Liver (tissue), 9 donors: Measurements from ENCODE around the gene PDGFC. TPM values are rescaled to one million over a fixed set of nuclear protein-coding genes. Genes with fewer than 3 reads are reported as not detected.

ENCODE experiments used
- DNase-seq: peaks from one replicate; pipeline ENCODE4 v3.0.0-alpha.2; 2017; ENCODE audit warnings: low spot score
- H3K27ac ChIP-seq, 2 donors: one replicate each; pipeline ENCODE4 v1.7.0; 2013; ENCODE audit warnings: inconsistent platforms in 2 of 2, low read length in 2 of 2, control low read depth in 1 of 2, low read depth in 1 of 2, mild to moderate bottlenecking in 1 of 2
- H3K27me3 ChIP-seq, 4 donors: one replicate each; pipeline versions ENCODE4 v1.6.1 to v1.7.0; 2013; ENCODE audit warnings: low read length in 3 of 4, inconsistent platforms in 1 of 4, mild to moderate bottlenecking in 1 of 4, moderate library complexity in 1 of 4; ENCODE audit not compliant: control insufficient read depth in 4 of 4, insufficient read depth in 4 of 4
- H3K36me3 ChIP-seq, 4 donors: one replicate each; pipeline versions ENCODE4 v1.6.1 to v1.7.0; 2013; ENCODE audit warnings: low read length in 3 of 4, mild to moderate bottlenecking in 3 of 4, low read depth in 1 of 4, moderate library complexity in 1 of 4; ENCODE audit not compliant: control insufficient read depth in 4 of 4, insufficient read depth in 3 of 4
- H3K4me1 ChIP-seq, 4 donors: one replicate each; pipeline versions ENCODE4 v1.6.1 to v1.7.0; 2013; ENCODE audit warnings: low read length in 3 of 4, mild to moderate bottlenecking in 3 of 4, moderate library complexity in 1 of 4; ENCODE audit not compliant: control insufficient read depth in 4 of 4, insufficient read depth in 4 of 4
- H3K4me3 ChIP-seq, 3 donors: one replicate each; pipeline versions ENCODE4 v1.6.1 to v1.7.0; 2013; ENCODE audit warnings: low read length in 3 of 3, control low read depth in 1 of 3, low read depth in 1 of 3, mild to moderate bottlenecking in 1 of 3
- H3K9ac ChIP-seq, 2 donors: one replicate each; pipeline ENCODE4 v1.7.0; 2013; ENCODE audit warnings: low read length in 2 of 2, mild to moderate bottlenecking in 2 of 2, moderate library complexity in 2 of 2, control low read depth in 1 of 2, low read depth in 1 of 2
- H3K9me3 ChIP-seq, 4 donors: one replicate each; pipeline versions ENCODE4 v1.6.1 to v1.7.0; 2013; ENCODE audit warnings: low read length in 3 of 4; ENCODE audit not compliant: control insufficient read depth in 4 of 4
- ATF3 ChIP-seq: IDR thresholded peaks from 2 replicates; pipeline ENCODE4 v1.6.1; 2016; ENCODE audit warnings: antibody characterized with exemption
- CTCF ChIP-seq: fragments of 150-350 bp; IDR thresholded peaks from 2 replicates; pipeline ENCODE4 v1.5.1; 2017; ENCODE audit warnings: improper control_type of control experiment, low read depth, low read length; ENCODE audit not compliant: missing input control
- EGR1 ChIP-seq, 2 donors: IDR thresholded peaks; 2 replicates each; pipeline ENCODE4 v1.6.1; 2016 to 2018; ENCODE audit warnings: antibody characterized with exemption in 2 of 2, low read depth in 2 of 2
- FOXA1 ChIP-seq: IDR thresholded peaks from 2 replicates; pipeline ENCODE4 v1.6.1; 2016; ENCODE audit warnings: antibody characterized with exemption
- FOXA2 ChIP-seq: IDR thresholded peaks from 2 replicates; pipeline ENCODE4 v1.6.1; 2016; ENCODE audit warnings: antibody characterized with exemption
- HNF4A ChIP-seq, 2 donors: conservative IDR thresholded peaks; 2 replicates each; pipeline ENCODE4 v1.6.1; 2016; ENCODE audit warnings: antibody characterized with exemption in 2 of 2, mild to moderate bottlenecking in 2 of 2
- HNF4G ChIP-seq: IDR thresholded peaks from 2 replicates; pipeline ENCODE4 v1.6.1; 2016; ENCODE audit warnings: antibody characterized with exemption
- JUND ChIP-seq, 2 donors: IDR thresholded peaks; 2 replicates each; pipeline ENCODE4 v1.6.1; 2016; ENCODE audit warnings: antibody characterized with exemption in 2 of 2
- MAX ChIP-seq: IDR thresholded peaks from 2 replicates; pipeline ENCODE4 v1.6.1; 2016; ENCODE audit warnings: antibody characterized with exemption
- NR2F2 ChIP-seq: IDR thresholded peaks from 2 replicates; pipeline ENCODE4 v1.6.1; 2016; ENCODE audit warnings: antibody characterized with exemption
- RAD21 ChIP-seq, 2 donors: IDR thresholded peaks; 2 replicates each; pipeline ENCODE4 v1.6.1; 2016; ENCODE audit warnings: antibody characterized with exemption in 2 of 2, mild to moderate bottlenecking in 2 of 2
- REST ChIP-seq: IDR thresholded peaks from 2 replicates; pipeline ENCODE4 v1.6.1; 2016; ENCODE audit warnings: antibody characterized with exemption, mild to moderate bottlenecking
- RXRA ChIP-seq, 2 donors: IDR thresholded peaks; 2 replicates each; pipeline ENCODE4 v1.6.1; 2017 to 2018; ENCODE audit warnings: antibody characterized with exemption in 2 of 2, mild to moderate bottlenecking in 1 of 2
- SP1 ChIP-seq: IDR thresholded peaks from 2 replicates; pipeline ENCODE4 v1.6.1; 2018; ENCODE audit warnings: antibody characterized with exemption, mild to moderate bottlenecking
- TAF1 ChIP-seq: conservative IDR thresholded peaks from 2 replicates; pipeline ENCODE4 v1.6.1; 2016; ENCODE audit warnings: antibody characterized with exemption, mild to moderate bottlenecking
- YY1 ChIP-seq: IDR thresholded peaks from 2 replicates; pipeline ENCODE4 v1.6.1; 2016; ENCODE audit warnings: antibody characterized with exemption, mild to moderate bottlenecking
- ZBTB33 ChIP-seq: IDR thresholded peaks from 2 replicates; pipeline ENCODE4 v1.6.1; 2016; ENCODE audit warnings: antibody characterized with exemption
- WGBS: extraction: QIAGEN DNeasy Blood & Tissue Kit; methylation state at CpG from one replicate; pipeline ENCODE4 v1.1.7; 2013; 5-methylcytosine and 5-hydroxymethylcytosine counted together
- polyA plus RNA-seq, 2 donors: library from polyadenylated mRNA; stranded (reverse) in 1 of 2; unstranded in 1 of 2; fragments of 200-250 nt in 1 of 2; fragments of >200 nt in 1 of 2; fragmentation: Nextera tagmentation in 1 of 2; extraction: Ambion mirVana in 1 of 2; gene quantifications; one replicate each; pipeline versions ENCODE4 v1.2.1 to v1.2.3, GENCODE V29; 2013 to 2015
- total RNA-seq, 2 donors: library from RNA; depleted of rRNA; stranded (reverse); fragments of >200 nt; gene quantifications; one replicate each; pipeline ENCODE4 v1.2.3, GENCODE V29; 2014
- donor health status: healthy.
- donor health status: healthy.
- donor health status: healthy.
- donor health status: healthy.
- donor health status: healthy.

The PDGFC gene
- total and polyA plus RNA-seq, 4 donors: 5.8 to 25.7 (median 9.7) TPM

- Histone ChIP-seq H3K27me3 (no peaks in the 10 kb centered on the region), H3K4me1 (peaks cover 0 to 5% (median 0%) of the 10 kb centered on the region in 4 donors), H3K27ac (no peak overlapping the region), H3K4me3 (no peak overlapping the region), H3K9me3 (no peaks in the 10 kb centered on the region), H3K36me3 (peaks cover 0 to under 1% (median 0%) of the 10 kb centered on the region in 4 donors), H3K9ac (no peak overlapping the region)
- TF ChIP-seq EGR1 (IDR thresholded peaks at IDR 0.05; ENCODE audit: low read depth in 2 of 2) (no peak), FOXA2 (no peak), NR2F2 (no peak), CTCF (no peak), REST (no peak), HNF4G (no peak), TAF1 (no peak), YY1 (no peak), JUND (IDR thresholded peaks at IDR 0.05) (no peak), RXRA (IDR thresholded peaks at IDR 0.05) (no peak), RAD21 (IDR thresholded peaks at IDR 0.05) (no peak), ATF3 (no peak), SP1 (no peak)
- no peak for DNase-seq
- WGBS: 82% methylated on average over 5 of the region's 5 CpGs
Measured at GRCh38 chr4:156767911-156768415, 203.6 kb downstream of the PDGFC start.

- Histone ChIP-seq H3K27me3 (no peaks in the 10 kb centered on the region), H3K4me3 (no peak overlapping the region), H3K27ac (no peak overlapping the region), H3K4me1 (peaks cover 0 to 5% (median 0%) of the 10 kb centered on the region in 4 donors), H3K9ac (no peak overlapping the region), H3K9me3 (no peaks in the 10 kb centered on the region), H3K36me3 (peaks cover 0 to 3% (median 0%) of the 10 kb centered on the region in 4 donors)
- WGBS: 96% methylated on average over 1 of the region's 1 CpG
- DNase-seq: no peak
- TF ChIP-seq SP1 (no peak), FOXA1 (no peak), TAF1 (no peak), MAX (no peak), YY1 (no peak), CTCF (no peak), FOXA2 (no peak), ZBTB33 (no peak), HNF4A (conservative IDR thresholded peaks at IDR 0.05) (no peak), EGR1 (IDR thresholded peaks at IDR 0.05; ENCODE audit: low read depth in 2 of 2) (no peak), ATF3 (no peak), NR2F2 (no peak), REST (no peak), RXRA (IDR thresholded peaks at IDR 0.05) (no peak)
Measured at GRCh38 chr4:156766846-156767245, 204.8 kb downstream of the PDGFC start.
